AG04449 (cell line): ENCODE results near the gene IGSF11.
"Not testable (repeated sequence)": the region's sequence is repeated elsewhere in the genome, so short reads cannot be mapped to it uniquely, and the experiment has no call there.

Experiments used
- CTCF ChIA-PET: fragments of 350-600 bp; formaldehyde crosslinking; extraction: SDS; loops from one replicate; lab custom pipeline; 2021; ENCODE audit warnings: antibody characterized with exemption; lab: Yijun Ruan, JAX
- POLR2A ChIA-PET: fragments of 400-600, 350-600 bp; formaldehyde crosslinking; extraction: SDS; loops from one replicate; lab custom pipeline; 2020; ENCODE audit warnings: antibody characterized with exemption, inconsistent platforms; lab: Yijun Ruan, JAX
- DNase-seq: peaks from one replicate; pipeline ENCODE4 v3.0.0-alpha.2; 2010; ENCODE audit warnings: low read depth, low spot score
- H3K4me3 ChIP-seq: 2 replicates; pipeline ENCODE4 v1.5.1; 2011; ENCODE audit warnings: low read depth, mild to moderate bottlenecking, control low read depth, low read length
- CTCF ChIP-seq: IDR thresholded peaks from one replicate; pipeline ENCODE4 v1.5.1; 2011; ENCODE audit warnings: mild to moderate bottlenecking, moderate library complexity, low read length, control low read depth, inconsistent platforms; ENCODE audit not compliant: insufficient read depth; ENCODE audit errors: missing control alignments

The IGSF11 gene

GRCh38 chr3:119034256-119035013, at the start of gene IGSF11:
Gene IGSF11, minus strand, starts transcription at chr3:119034846. Its CDS starts 264 bp downstream, at chr3:119034582.
- no peak for DNase-seq
- POLR2A ChIA-PET = interaction anchor here (0.6 kb wide), 1 partner anchor 216 kb away, joined by 3 read pairs; no protein-coding TSS in a partner anchor
- H3K4me3 ChIP-seq = peak within 1 kb of the TSS; percentile 54
- CTCF ChIA-PET = interaction anchor here (0.7 to 5.6 kb wide), 9 partner anchors 8 to 206 kb away, joined by 3 to 65 read pairs (median 4); partner anchors contain the start of gene B4GALT4
- TF ChIP-seq CTCF = peak; percentile 25

- CTCF ChIA-PET = no interaction called here
- no peak for DNase-seq
- TF ChIP-seq CTCF = no peak
- POLR2A ChIA-PET = no interaction called here
- no peak overlapping the region for H3K4me3 ChIP-seq
These were observed 45.7 kb upstream of the IGSF11 start for GRCh38 chr3:119080364-119080763.

GRCh38 chr3:119073258-119074001, 38.8 kb upstream of the IGSF11 start:
- DNase-seq = no peak
- ChIA-PET POLR2A (no interaction called here), CTCF (no interaction called here)
- no peak overlapping the region for H3K4me3 ChIP-seq
- TF ChIP-seq CTCF = no peak

GRCh38 chr3:119072451-119072850, 37.8 kb upstream of the IGSF11 start:
- DNase-seq, POLR2A ChIA-PET, CTCF ChIA-PET, H3K4me3 ChIP-seq: not testable (repeated sequence)

GRCh38 chr3:119069725-119070124, 35.1 kb upstream of the IGSF11 start:
- no peak for TF ChIP-seq CTCF
- ChIA-PET POLR2A (no interaction called here), CTCF (interaction anchor here (1.1 kb wide), 1 partner anchor 186 kb away, joined by 5 read pairs; no protein-coding TSS in a partner anchor)
- DNase-seq = no peak
- no peak overlapping the region for H3K4me3 ChIP-seq

GRCh38 chr3:119063471-119063870, 28.8 kb upstream of the IGSF11 start:
- no peak overlapping the region for H3K4me3 ChIP-seq
- no peak for TF ChIP-seq CTCF
- POLR2A ChIA-PET = no interaction called here
- DNase-seq = no peak
- CTCF ChIA-PET = no interaction called here
